Measurements from ENCODE around the gene ZNF586.
A peak's percentile ranks its signal among the peaks of the same experiment; 100 is the strongest.
"Not testable (repeated sequence)": the region's sequence is repeated elsewhere in the genome, so short reads cannot be mapped to it uniquely, and the experiment has no call there.

ZNF586 gene

GRCh38 chr19:57788114-57788692 is 18.7 kb downstream of the ZNF586 start:
- in situ Hi-C loops (cut with MboI; ENCODE audit: low pct_unique_long_range_greater_than_20kb, low sequenced_read_pairs, unreplicated experiment) = no loop called here
- DNase-seq (ENCODE audit: low spot score) = no peak
- no peak for TF ChIP-seq CTCF (IDR thresholded peaks at IDR 0.05; ENCODE audit: extremely low read depth, insufficient read depth, missing control alignments)

GRCh38 chr19:57789288-57789687 is 19.8 kb downstream of the ZNF586 start:
- in situ Hi-C loops (cut with MboI; ENCODE audit: low pct_unique_long_range_greater_than_20kb, low sequenced_read_pairs, unreplicated experiment) = no loop called here
- no peak for TF ChIP-seq CTCF (IDR thresholded peaks at IDR 0.05; ENCODE audit: extremely low read depth, insufficient read depth, missing control alignments)
- no peak for DNase-seq (ENCODE audit: low spot score)

GRCh38 chr19:57796580-57796979 is 27.1 kb downstream of the ZNF586 start:
- DNase-seq (ENCODE audit: low spot score); in situ Hi-C loops (cut with MboI; ENCODE audit: low pct_unique_long_range_greater_than_20kb, low sequenced_read_pairs, unreplicated experiment): not testable (repeated sequence)

GRCh38 chr19:57800696-57801095 is 31.2 kb downstream of the ZNF586 start:
- DNase-seq (ENCODE audit: low spot score) = no peak
- TF ChIP-seq CTCF (IDR thresholded peaks at IDR 0.05; ENCODE audit: extremely low read depth, insufficient read depth, missing control alignments) = no peak
- in situ Hi-C loops (cut with MboI; ENCODE audit: low pct_unique_long_range_greater_than_20kb, low sequenced_read_pairs, unreplicated experiment) = no loop called here

- in situ Hi-C loops (cut with MboI; ENCODE audit: low pct_unique_long_range_greater_than_20kb, low sequenced_read_pairs, unreplicated experiment) = no loop called here
- TF ChIP-seq CTCF (IDR thresholded peaks at IDR 0.05; ENCODE audit: extremely low read depth, insufficient read depth, missing control alignments) = peak; percentile 45
- no peak for DNase-seq (ENCODE audit: low spot score)
Measured at GRCh38 chr19:57802269-57802668, 32.8 kb downstream of the ZNF586 start.

- TF ChIP-seq CTCF (IDR thresholded peaks at IDR 0.05; ENCODE audit: extremely low read depth, insufficient read depth, missing control alignments) = no peak
- DNase-seq (ENCODE audit: low spot score) = no peak
- in situ Hi-C loops (cut with MboI; ENCODE audit: low pct_unique_long_range_greater_than_20kb, low sequenced_read_pairs, unreplicated experiment) = no loop called here
Measured at GRCh38 chr19:57803265-57803593, 33.8 kb downstream of the ZNF586 start.

GRCh38 chr19:57803594-57804325 is 34.3 kb downstream of the ZNF586 start:
- in situ Hi-C loops (cut with MboI; ENCODE audit: low pct_unique_long_range_greater_than_20kb, low sequenced_read_pairs, unreplicated experiment) = no loop called here
- DNase-seq (ENCODE audit: low spot score) = no peak
- no peak for TF ChIP-seq CTCF (IDR thresholded peaks at IDR 0.05; ENCODE audit: extremely low read depth, insufficient read depth, missing control alignments)
